DND-41 (cell line): ENCODE data around the gene LILRA6.

Source experiments
- ATAC-seq: fragments of 200-7000 bp; cut with Tn5 transposase; 3 replicates; pipeline ENCODE4 v1.9.1; 2021; ENCODE audit warnings: low read depth; ENCODE audit not compliant: insufficient read depth
- DNase-seq: peaks from one replicate; pipeline ENCODE4 v3.0.0-alpha.2; 2020
- H2AFZ ChIP-seq: 2 replicates; pipeline ENCODE4 v1.6.0; 2012; ENCODE audit warnings: low read depth, low read length
- H3K27ac ChIP-seq: 2 replicates; pipeline ENCODE4 v1.5.1; 2012; ENCODE audit warnings: low read length, inconsistent platforms
- H3K27me3 ChIP-seq: fragments of 200-600 bp; sonication (generic); 2 replicates; pipeline ENCODE4 v1.6.0; 2012; ENCODE audit warnings: low read length, mild to moderate bottlenecking, inconsistent platforms; ENCODE audit not compliant: insufficient read depth, poor library complexity
- H3K36me3 ChIP-seq: 2 replicates; pipeline ENCODE4 v1.5.1; 2012; ENCODE audit warnings: low read length, inconsistent platforms; ENCODE audit not compliant: insufficient read depth
- H3K4me1 ChIP-seq: 2 replicates; pipeline ENCODE4 v1.5.1; 2012; ENCODE audit warnings: mild to moderate bottlenecking, low read length; ENCODE audit not compliant: insufficient read depth
- H3K4me2 ChIP-seq: 2 replicates; pipeline ENCODE4 v1.6.0; 2012; ENCODE audit warnings: mild to moderate bottlenecking, moderate library complexity, low read length, inconsistent platforms; ENCODE audit not compliant: insufficient read depth
- H3K4me3 ChIP-seq, 2 experiments: fragments of 200-600 bp in 1 of 2; shearing (Covaris generic) in 1 of 2; 2 replicates each; pipeline ENCODE4 v1.5.1; 2012 to 2016; ENCODE audit warnings: inconsistent platforms in 2 of 2, low read length in 2 of 2, mild to moderate bottlenecking in 2 of 2, low read depth in 1 of 2, moderate library complexity in 1 of 2
- H3K79me2 ChIP-seq: 2 replicates; pipeline ENCODE4 v1.6.0; 2012; ENCODE audit warnings: low read length, inconsistent platforms; ENCODE audit not compliant: insufficient read depth
- H3K9ac ChIP-seq: 2 replicates; pipeline ENCODE4 v1.6.0; 2012; ENCODE audit warnings: low read depth, mild to moderate bottlenecking, inconsistent platforms, low read length, moderate library complexity
- H3K9me3 ChIP-seq: 2 replicates; pipeline ENCODE4 v1.5.1; 2012; ENCODE audit warnings: low read length, moderate library complexity, mild to moderate bottlenecking, inconsistent platforms; ENCODE audit not compliant: insufficient read depth, severe bottlenecking
- H4K20me1 ChIP-seq: 2 replicates; pipeline ENCODE4 v1.6.0; 2012; ENCODE audit warnings: low read length; ENCODE audit not compliant: insufficient read depth
- CTCF ChIP-seq: IDR thresholded peaks from 2 replicates; pipeline ENCODE4 v1.5.1; 2012; ENCODE audit warnings: borderline replicate concordance, low read length, moderate library complexity, mild to moderate bottlenecking; ENCODE audit not compliant: poor library complexity, severe bottlenecking; ENCODE audit errors: extremely low read depth
- EZH2 ChIP-seq: IDR thresholded peaks from 3 replicates; pipeline ENCODE4 v1.6.1; 2012; ENCODE audit warnings: borderline replicate concordance, low read depth, mild to moderate bottlenecking, moderate library complexity, low read length, inconsistent platforms; ENCODE audit not compliant: severe bottlenecking

The LILRA6 gene

GRCh38 chr19:54257116-54257480 is 14.5 kb upstream of the LILRA6 start, which contains the start of gene LILRB5:
Gene LILRB5 (minus strand): TSS chr19:54257273. CDS start chr19:54257193, 80 bp downstream.
- Histone ChIP-seq H2AFZ (no peak within 1 kb of the TSS), H3K4me3 (no peak within 1 kb of the TSS), H4K20me1 (0 out of 2 replicates have a peak, but pooled peaks cover 2% of the 10 kb centered on the region), H3K27ac (no peak within 1 kb of the TSS), H3K9ac (no peak within 1 kb of the TSS), H3K27me3 (no peaks in the 10 kb centered on the region), H3K79me2 (no peaks in the 10 kb centered on the region), H3K4me1 (no peaks in the 10 kb centered on the region), H3K36me3 (no peaks in the 10 kb centered on the region), H3K9me3 (no peaks in the 10 kb centered on the region), H3K4me2 (no peak within 1 kb of the TSS)
- TF ChIP-seq CTCF (no peak), EZH2 (no peak)
- ATAC-seq = no peak
- no peak for DNase-seq

DNA sequence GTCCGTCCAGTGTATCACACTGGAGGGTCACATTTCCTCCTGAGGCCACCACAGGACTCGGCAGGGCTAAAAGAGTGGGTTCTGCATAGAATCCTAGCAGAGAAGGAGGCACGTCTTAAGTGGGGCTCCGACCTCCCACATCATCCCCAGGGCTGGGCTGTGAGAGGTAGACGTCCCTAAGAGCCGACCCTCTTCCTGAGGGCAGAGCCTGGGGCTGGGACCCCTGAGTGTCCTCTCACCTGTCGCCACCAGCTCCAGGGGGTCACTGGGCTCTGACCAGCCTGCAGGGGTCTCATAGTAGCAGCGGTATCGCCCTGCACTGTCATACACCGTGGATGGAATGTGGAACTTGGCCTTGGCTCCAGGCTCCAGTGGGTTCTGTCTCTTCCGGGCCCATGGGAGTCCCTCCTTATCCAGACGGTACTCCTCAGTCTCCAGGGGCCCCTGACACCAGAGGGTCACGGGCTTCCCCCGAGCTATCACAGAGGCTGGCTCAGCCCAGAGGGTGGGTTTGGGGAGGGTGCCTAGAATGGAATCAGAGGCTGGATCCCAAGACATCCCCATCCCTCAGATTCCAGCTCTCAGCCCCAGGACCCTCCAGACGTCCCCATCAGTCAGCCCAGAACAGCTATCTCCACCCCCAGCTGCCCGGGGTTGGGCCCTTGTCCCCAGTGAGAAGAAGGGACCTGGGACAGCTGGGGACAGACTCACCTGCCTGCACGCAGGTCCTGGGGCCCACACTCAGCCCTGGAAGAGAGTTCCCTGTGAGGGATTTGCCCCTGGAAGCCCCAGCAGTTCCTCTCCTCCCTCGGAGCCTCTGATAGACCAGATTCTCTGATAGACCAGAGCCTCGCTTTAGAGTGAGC is 13.9 kb upstream of the LILRA6 start:
- Histone ChIP-seq H3K9ac (no peak overlapping the region), H3K27me3 (no peaks in the 10 kb centered on the region), H3K4me3 (no peak overlapping the region), H3K4me1 (no peaks in the 10 kb centered on the region), H3K36me3 (no peaks in the 10 kb centered on the region), H4K20me1 (0 out of 2 replicates have a peak, but pooled peaks cover 2% of the 10 kb centered on the region), H3K9me3 (no peaks in the 10 kb centered on the region), H2AFZ (no peak overlapping the region), H3K27ac (no peak overlapping the region), H3K4me2 (no peak overlapping the region), H3K79me2 (no peaks in the 10 kb centered on the region)
- DNase-seq (no peak), ATAC-seq (no peak)
- TF ChIP-seq EZH2 (no peak), CTCF (no peak)

DNA sequence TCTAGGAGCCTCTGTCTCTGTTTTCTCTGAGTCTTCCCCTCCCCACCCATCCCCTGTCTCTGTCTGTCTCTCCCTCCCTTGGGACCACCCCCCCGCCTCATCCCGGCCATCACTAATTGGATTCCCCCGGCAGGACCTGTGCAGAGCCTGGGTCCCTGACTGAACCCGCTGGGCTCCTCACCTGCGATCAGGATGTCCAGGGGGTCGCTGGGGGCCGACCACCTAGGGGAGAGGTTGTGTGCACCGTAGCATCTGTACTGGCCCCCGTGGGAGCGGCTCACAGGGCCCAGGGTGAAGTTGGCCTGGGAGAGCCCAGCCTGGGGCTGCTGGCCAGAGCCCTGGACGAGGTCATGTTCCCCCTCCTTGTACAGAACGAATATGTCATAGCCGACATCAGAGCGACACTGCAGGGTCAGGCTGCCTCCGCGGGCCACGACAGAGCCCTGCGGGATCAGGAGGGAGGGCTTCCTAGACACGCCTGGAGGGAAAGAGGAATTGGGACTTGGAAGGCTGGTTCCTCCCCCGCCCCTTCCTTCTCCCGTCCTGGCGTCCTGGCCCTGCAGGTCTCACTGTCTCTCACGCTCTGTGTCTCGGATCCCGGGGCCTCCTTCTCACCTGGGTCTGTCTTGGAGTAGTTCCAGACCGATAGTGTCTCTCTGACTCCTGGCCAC is 12.7 kb upstream of the LILRA6 start:
- no peak for TF ChIP-seq CTCF
- no peak for TF ChIP-seq EZH2
- H3K4me3 ChIP-seq = no peak overlapping the region
- DNase-seq = no peak

More for the DNA sequence above, 12.7 kb upstream of the LILRA6 start:
- Histone ChIP-seq H3K9ac (no peak overlapping the region), H2AFZ (no peak overlapping the region), H3K27me3 (no peaks in the 10 kb centered on the region), H3K27ac (no peak overlapping the region), H3K4me1 (no peaks in the 10 kb centered on the region), H3K4me2 (no peak overlapping the region), H3K36me3 (no peaks in the 10 kb centered on the region), H3K9me3 (no peaks in the 10 kb centered on the region), H4K20me1 (0 out of 2 replicates have a peak, but pooled peaks cover 2% of the 10 kb centered on the region), H3K79me2 (no peaks in the 10 kb centered on the region)
- ATAC-seq = no peak
